Lung (tissue), 12 donors: Measurements from ENCODE around the gene DPP6. TPM values are rescaled to one million over a fixed set of nuclear protein-coding genes. Genes with fewer than 3 reads are reported as not detected.

Experiments
- ATAC-seq: fragments of 200-7000 bp; cut with Tn5 transposase; one replicate; pipeline ENCODE4 v1.9.1; 2020; ENCODE audit warnings: moderate number of reproducible peaks; ENCODE audit not compliant: insufficient read depth, low FRiP score
- DNase-seq, 3 donors: peaks; one replicate each; pipeline ENCODE4 v3.0.0-alpha.2; 2013 to 2017
- H3K27ac ChIP-seq, 2 donors: one replicate each; pipeline ENCODE4 v1.5.1; 2013; ENCODE audit warnings: mild to moderate bottlenecking in 2 of 2, moderate library complexity in 2 of 2, control low read depth in 1 of 2, inconsistent platforms in 1 of 2, low read depth in 1 of 2, low read length in 1 of 2
- H3K27me3 ChIP-seq, 3 donors: one replicate each; pipeline ENCODE4 v1.5.1; 2013; ENCODE audit warnings: low read length in 2 of 3; ENCODE audit not compliant: control insufficient read depth in 3 of 3, insufficient read depth in 3 of 3
- H3K36me3 ChIP-seq, 4 donors: one replicate each; pipeline ENCODE4 v1.5.1; 2013; ENCODE audit warnings: low read length in 4 of 4, mild to moderate bottlenecking in 1 of 4, moderate library complexity in 1 of 4; ENCODE audit not compliant: control insufficient read depth in 4 of 4, insufficient read depth in 4 of 4
- H3K4me1 ChIP-seq, 5 donors: one replicate each; pipeline ENCODE4 v1.5.1; 2013; ENCODE audit warnings: low read length in 5 of 5, mild to moderate bottlenecking in 2 of 5, moderate library complexity in 1 of 5; ENCODE audit not compliant: control insufficient read depth in 5 of 5, insufficient read depth in 5 of 5
- H3K4me3 ChIP-seq: one replicate; pipeline ENCODE4 v1.5.1; 2013; ENCODE audit warnings: mild to moderate bottlenecking, control low read depth, moderate library complexity
- H3K9ac ChIP-seq, 2 donors: one replicate each; pipeline ENCODE4 v1.5.1; 2013; ENCODE audit warnings: low read length in 2 of 2, control low read depth in 1 of 2; ENCODE audit not compliant: insufficient read depth in 1 of 2
- H3K9me3 ChIP-seq, 4 donors: one replicate each; pipeline ENCODE4 v1.5.1; 2013; ENCODE audit warnings: low read length in 3 of 4, mild to moderate bottlenecking in 1 of 4, moderate library complexity in 1 of 4; ENCODE audit not compliant: control insufficient read depth in 4 of 4, insufficient read depth in 3 of 4
- WGBS, 2 donors: extraction: QIAGEN DNeasy Blood & Tissue Kit; methylation state at CpG; one replicate each; pipeline ENCODE4 v1.1.7; 2013; 5-methylcytosine and 5-hydroxymethylcytosine counted together
- polyA plus RNA-seq, 2 donors: library from polyadenylated mRNA; stranded (reverse); fragments of 200-250 nt; gene quantifications; one replicate each; pipeline ENCODE4 v1.2.1, GENCODE V29; 2013
- total RNA-seq, 2 donors: library from RNA; depleted of rRNA in 1 of 2; stranded (reverse); fragments of >200 nt in 1 of 2; gene quantifications; one replicate each; pipeline ENCODE4 v1.2.1, GENCODE V29; 2014 to 2021
- TF ChIP-seq, protein P1 (sequence below): IDR thresholded peaks from 2 replicates; pipeline ENCODE4 v1.5.1; 2012; ENCODE audit warnings: mild to moderate bottlenecking; ENCODE audit errors: control extremely low read depth, extremely low read depth
- donor health status: control.
- donor health status: control.
- donor health status: Bipolar disorder and iron deficiency.
- donor health status: healthy.
- donor health status: DM: yes; HTN: yes; CAD: no.

The DPP6 gene
- total and polyA plus RNA-seq, 4 donors = 0.08 to 1.3 (median 0.75) TPM

DNA sequence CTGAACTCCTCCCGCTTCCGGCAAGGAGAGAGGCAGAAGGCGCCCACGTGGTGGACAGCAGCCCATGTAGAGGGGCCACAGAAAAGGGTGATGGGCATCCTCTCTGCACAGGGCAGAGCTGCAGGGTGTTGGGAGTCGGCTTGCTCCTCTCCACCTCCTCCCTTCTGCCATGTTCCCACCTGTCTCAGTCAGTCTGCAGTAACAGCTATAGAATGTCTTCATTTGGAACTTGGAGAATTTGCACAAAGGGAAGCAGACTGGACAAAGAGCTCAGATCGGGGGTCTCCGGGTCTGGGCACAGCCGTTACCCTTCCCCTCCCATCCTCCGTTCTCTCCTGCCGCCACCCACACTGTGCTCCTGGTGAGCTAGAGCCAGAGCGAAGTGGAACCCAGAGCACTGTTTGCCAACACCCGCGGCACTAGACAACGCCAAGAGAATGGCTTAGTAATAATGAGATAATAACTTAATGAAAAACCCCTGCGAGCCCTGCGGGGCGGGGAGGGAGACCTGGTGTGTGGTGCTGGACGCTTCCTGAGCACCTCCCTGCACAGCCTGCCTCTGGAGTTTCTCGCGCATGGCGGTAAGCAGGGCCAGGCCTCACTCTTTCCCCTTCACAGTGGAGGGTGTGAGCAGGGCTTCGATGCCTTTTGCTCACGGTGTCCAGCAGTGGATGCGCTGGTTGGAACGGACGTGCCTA is 696.0 kb downstream of the DPP6 start:
- no peak for DNase-seq
- Histone ChIP-seq H3K9ac (no peak overlapping the region), H3K9me3 (peaks cover 0 to 3% (median 0%) of the 10 kb centered on the region in 4 donors), H3K27ac (no peak overlapping the region), H3K36me3 (no peaks in the 10 kb centered on the region), H3K4me3 (no peak overlapping the region), H3K4me1 (peaks cover 0 to 15% (median 0%) of the 10 kb centered on the region in 5 donors), H3K27me3 (no peaks in the 10 kb centered on the region)
- TF ChIP-seq, protein P1, sequence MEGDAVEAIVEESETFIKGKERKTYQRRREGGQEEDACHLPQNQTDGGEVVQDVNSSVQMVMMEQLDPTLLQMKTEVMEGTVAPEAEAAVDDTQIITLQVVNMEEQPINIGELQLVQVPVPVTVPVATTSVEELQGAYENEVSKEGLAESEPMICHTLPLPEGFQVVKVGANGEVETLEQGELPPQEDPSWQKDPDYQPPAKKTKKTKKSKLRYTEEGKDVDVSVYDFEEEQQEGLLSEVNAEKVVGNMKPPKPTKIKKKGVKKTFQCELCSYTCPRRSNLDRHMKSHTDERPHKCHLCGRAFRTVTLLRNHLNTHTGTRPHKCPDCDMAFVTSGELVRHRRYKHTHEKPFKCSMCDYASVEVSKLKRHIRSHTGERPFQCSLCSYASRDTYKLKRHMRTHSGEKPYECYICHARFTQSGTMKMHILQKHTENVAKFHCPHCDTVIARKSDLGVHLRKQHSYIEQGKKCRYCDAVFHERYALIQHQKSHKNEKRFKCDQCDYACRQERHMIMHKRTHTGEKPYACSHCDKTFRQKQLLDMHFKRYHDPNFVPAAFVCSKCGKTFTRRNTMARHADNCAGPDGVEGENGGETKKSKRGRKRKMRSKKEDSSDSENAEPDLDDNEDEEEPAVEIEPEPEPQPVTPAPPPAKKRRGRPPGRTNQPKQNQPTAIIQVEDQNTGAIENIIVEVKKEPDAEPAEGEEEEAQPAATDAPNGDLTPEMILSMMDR = no peak
- ATAC-seq = no peak
- 89 to 90% methylated on average over 26 of the region's 26 CpGs for WGBS, 2 donors

DNA sequence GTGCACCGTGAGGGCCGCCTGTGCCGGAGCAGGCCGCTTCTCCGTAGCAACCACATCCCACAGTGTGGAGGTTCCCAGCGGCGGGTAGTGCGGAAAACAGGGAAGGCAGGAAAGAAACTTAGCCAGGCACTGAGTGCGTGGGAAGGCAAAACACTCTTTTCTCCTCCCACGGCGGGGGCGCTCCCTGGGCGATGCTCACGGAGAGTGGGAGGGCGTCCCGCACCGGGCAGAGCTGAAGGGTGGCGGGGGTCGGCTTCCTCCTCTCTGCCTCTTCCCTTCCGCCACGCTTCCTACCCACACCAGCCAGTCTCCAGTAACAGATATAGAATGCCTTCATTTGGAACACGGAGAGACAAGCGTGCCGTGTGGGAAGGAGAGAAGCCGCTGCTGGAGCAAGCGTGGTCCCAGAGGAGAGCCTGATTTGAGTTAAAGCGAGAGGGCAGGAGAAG is 698.2 kb downstream of the DPP6 start:
- DNase-seq (no peak), ATAC-seq (no peak)
- TF ChIP-seq, protein P1 = no peak
- H3K9me3 ChIP-seq = peaks cover 0 to 3% (median 0%) of the 10 kb centered on the region in 4 donors
- H3K27me3 ChIP-seq = no peaks in the 10 kb centered on the region
- no peaks in the 10 kb centered on the region for H3K36me3 ChIP-seq
- no peak overlapping the region for H3K27ac ChIP-seq
- no peak overlapping the region for H3K4me3 ChIP-seq
- H3K9ac ChIP-seq = no peak overlapping the region
- H3K4me1 ChIP-seq = peaks cover 0 to 7% (median 0%) of the 10 kb centered on the region in 5 donors
- 91 to 96% methylated on average over 18 to 27 of the region's 27 CpGs for WGBS, 2 donors

DNA sequence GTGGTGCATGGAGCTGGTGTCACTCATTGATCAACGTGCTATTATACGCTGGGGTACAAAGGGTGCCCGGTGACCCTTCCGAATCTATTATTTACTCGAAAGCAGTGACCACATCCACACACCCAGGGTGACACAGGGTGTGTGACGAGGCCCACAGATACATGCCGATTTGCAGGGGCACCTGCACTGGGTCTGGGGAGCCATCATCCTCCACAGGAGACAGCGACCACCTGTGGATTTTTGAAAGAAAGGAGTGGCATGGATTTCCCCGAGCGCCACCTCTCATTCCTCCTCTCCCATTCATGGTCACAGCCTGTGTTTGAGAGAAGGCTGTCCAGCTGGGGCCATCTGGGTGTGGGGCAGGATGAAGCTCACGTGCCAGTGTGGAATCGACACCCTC is 701.0 kb downstream of the DPP6 start:
- no peak for DNase-seq
- no peaks in the 10 kb centered on the region for H3K27me3 ChIP-seq
- no peak overlapping the region for H3K27ac ChIP-seq
- H3K4me3 ChIP-seq = no peak overlapping the region
- TF ChIP-seq, protein P1 = no peak
- 87 to 90% methylated on average over 12 of the region's 12 CpGs for whole genome bisulfite sequencing, 2 donors
- no peak overlapping the region for H3K9ac ChIP-seq
- no peaks in the 10 kb centered on the region for H3K4me1 ChIP-seq
- ATAC-seq = no peak
- H3K9me3 ChIP-seq = peaks cover 0 to 3% (median 0%) of the 10 kb centered on the region in 4 donors
- no peaks in the 10 kb centered on the region for H3K36me3 ChIP-seq
